ENCODE measurements around the gene IL4R.

GRCh38 chr16:27286451-27286850 lies 27.3 kb upstream of the IL4R start:
- no peak for TF ChIP-seq CTCF (IDR thresholded peaks at IDR 0.05)
- TF ChIP-seq POLR2A (IDR thresholded peaks at IDR 0.05), result no peak

Measured in testis (tissue), 2 donors.